GM12891 (cell line): Measurements from ENCODE around the gene FAM169A.

Experiments used
- PAX5 ChIP-seq: IDR thresholded peaks from 2 replicates; pipeline ENCODE4 v1.6.1; 2011; ENCODE audit warnings: low read length, moderate library complexity, mild to moderate bottlenecking; ENCODE audit not compliant: insufficient read depth, severe bottlenecking
- POLR2A ChIP-seq: IDR thresholded peaks from 2 replicates; pipeline ENCODE4 v1.6.1; 2011; ENCODE audit warnings: low read depth, low read length, control low read depth
- POLR2AphosphoS5 ChIP-seq: IDR thresholded peaks from 2 replicates; pipeline ENCODE4 v1.6.1; 2011; ENCODE audit warnings: low read depth, low read length, control low read depth
- SPI1 ChIP-seq: IDR thresholded peaks from 2 replicates; pipeline ENCODE4 v1.6.1; 2011; ENCODE audit warnings: low read depth, low read length, control low read depth
- TAF1 ChIP-seq: IDR thresholded peaks from 2 replicates; pipeline ENCODE4 v1.6.1; 2011; ENCODE audit warnings: low read depth, low read length, control low read depth

- TF ChIP-seq POLR2A, result peak; percentile 81
- TF ChIP-seq POLR2AphosphoS5, result peak; percentile 92
- no peak for TF ChIP-seq PAX5
- peak; percentile 81 for TF ChIP-seq TAF1
- 0 out of 2 replicates have a peak, but pooled peaks have one; percentile 29 for TF ChIP-seq SPI1
These were observed 99.2 kb downstream of the FAM169A start, which contains the start of the genes GFM2 and NSA2 for GRCh38 chr5:74766849-74767578.
